Osteoblast (primary cell): ENCODE data around the gene NSD2. TPM values are rescaled to one million over a fixed set of nuclear protein-coding genes. Genes with fewer than 3 reads are reported as not detected.

Experiments
- DNase-seq: peaks from one replicate; pipeline ENCODE4 v3.0.0; 2011; ENCODE audit warnings: low spot score, mixed read lengths; ENCODE audit not compliant: insufficient read length; ENCODE audit errors: missing footprints
- H2AFZ ChIP-seq: 2 replicates; pipeline ENCODE4 v1.6.0; 2011; ENCODE audit warnings: mild to moderate bottlenecking, low read length
- H3K27ac ChIP-seq: 2 replicates; pipeline ENCODE4 v1.5.1; 2011; ENCODE audit warnings: mild to moderate bottlenecking, low read depth, low read length, moderate library complexity
- H3K27me3 ChIP-seq: 2 replicates; pipeline ENCODE4 v1.6.0; 2012; ENCODE audit warnings: mild to moderate bottlenecking, control low read depth, inconsistent platforms, low read length, moderate library complexity; ENCODE audit not compliant: insufficient read depth
- H3K36me3 ChIP-seq: 2 replicates; pipeline ENCODE4 v1.5.1; 2011; ENCODE audit warnings: mild to moderate bottlenecking, low read length, control low read depth, moderate library complexity; ENCODE audit not compliant: insufficient read depth
- H3K4me1 ChIP-seq: 2 replicates; pipeline ENCODE4 v1.5.1; 2011; ENCODE audit warnings: mild to moderate bottlenecking, low read length, control low read depth, moderate library complexity; ENCODE audit not compliant: insufficient read depth
- H3K4me2 ChIP-seq: 2 replicates; pipeline ENCODE4 v1.6.0; 2011; ENCODE audit warnings: mild to moderate bottlenecking, low read length; ENCODE audit not compliant: insufficient read depth
- H3K4me3 ChIP-seq: fragments of 200-600 bp; sonication (generic); 3 replicates; pipeline ENCODE4 v1.5.1; 2012; ENCODE audit warnings: mild to moderate bottlenecking, low read length, inconsistent platforms; ENCODE audit not compliant: insufficient read depth
- H3K79me2 ChIP-seq: 2 replicates; pipeline ENCODE4 v1.6.0; 2012; ENCODE audit warnings: mild to moderate bottlenecking, low read length, control low read depth, inconsistent platforms; ENCODE audit not compliant: insufficient read depth
- H3K9me3 ChIP-seq: 2 replicates; pipeline ENCODE4 v1.5.1; 2011; ENCODE audit warnings: low read depth, low read length, control low read depth
- H4K20me1 ChIP-seq: 2 replicates; pipeline ENCODE4 v1.6.0; 2012; ENCODE audit warnings: mild to moderate bottlenecking, low read length, control low read depth; ENCODE audit not compliant: insufficient read depth
- total RNA-seq: library from RNA; depleted of rRNA; stranded (reverse); fragments of >200 nt; gene quantifications from 2 replicates; pipeline ENCODE4 v1.2.3, GENCODE V29; 2012
- TF ChIP-seq, protein P1 (sequence below): IDR thresholded peaks from 2 replicates; pipeline ENCODE4 v1.5.1; 2011; ENCODE audit warnings: mild to moderate bottlenecking, low read depth, low read length, moderate library complexity; ENCODE audit errors: extremely low read depth

Gene NSD2
- total RNA-seq, 1 donor = 58.6 TPM

GRCh38 chr4:1852904-1853623, 18.1 kb upstream of the NSD2 start:
- Histone ChIP-seq H4K20me1 (peaks cover 31% of the 10 kb centered on the region), H3K9me3 (no peaks in the 10 kb centered on the region), H3K27me3 (no peaks in the 10 kb centered on the region), H3K4me3 (no peak overlapping the region), H3K4me2 (no peak overlapping the region), H2AFZ (no peak overlapping the region), H3K36me3 (peaks cover 5% of the 10 kb centered on the region), H3K4me1 (peaks cover 22% of the 10 kb centered on the region), H3K27ac (no peak overlapping the region), H3K79me2 (peaks cover 86% of the 10 kb centered on the region)
- DNase-seq = peak; percentile 26
- TF ChIP-seq, protein P1, sequence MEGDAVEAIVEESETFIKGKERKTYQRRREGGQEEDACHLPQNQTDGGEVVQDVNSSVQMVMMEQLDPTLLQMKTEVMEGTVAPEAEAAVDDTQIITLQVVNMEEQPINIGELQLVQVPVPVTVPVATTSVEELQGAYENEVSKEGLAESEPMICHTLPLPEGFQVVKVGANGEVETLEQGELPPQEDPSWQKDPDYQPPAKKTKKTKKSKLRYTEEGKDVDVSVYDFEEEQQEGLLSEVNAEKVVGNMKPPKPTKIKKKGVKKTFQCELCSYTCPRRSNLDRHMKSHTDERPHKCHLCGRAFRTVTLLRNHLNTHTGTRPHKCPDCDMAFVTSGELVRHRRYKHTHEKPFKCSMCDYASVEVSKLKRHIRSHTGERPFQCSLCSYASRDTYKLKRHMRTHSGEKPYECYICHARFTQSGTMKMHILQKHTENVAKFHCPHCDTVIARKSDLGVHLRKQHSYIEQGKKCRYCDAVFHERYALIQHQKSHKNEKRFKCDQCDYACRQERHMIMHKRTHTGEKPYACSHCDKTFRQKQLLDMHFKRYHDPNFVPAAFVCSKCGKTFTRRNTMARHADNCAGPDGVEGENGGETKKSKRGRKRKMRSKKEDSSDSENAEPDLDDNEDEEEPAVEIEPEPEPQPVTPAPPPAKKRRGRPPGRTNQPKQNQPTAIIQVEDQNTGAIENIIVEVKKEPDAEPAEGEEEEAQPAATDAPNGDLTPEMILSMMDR = no peak

GRCh38 chr4:1854752-1855151, 16.4 kb upstream of the NSD2 start:
- Histone ChIP-seq H3K9me3 (no peaks in the 10 kb centered on the region), H3K27me3 (no peaks in the 10 kb centered on the region), H3K4me3 (peak overlapping the region; percentile 91), H2AFZ (no peak overlapping the region), H3K27ac (peak overlapping the region; percentile 53), H3K36me3 (peaks cover 5% of the 10 kb centered on the region), H3K4me2 (peak overlapping the region; percentile 94), H3K4me1 (peaks cover 22% of the 10 kb centered on the region), H3K79me2 (peaks cover 74% of the 10 kb centered on the region), H4K20me1 (peaks cover 27% of the 10 kb centered on the region)
- TF ChIP-seq, protein P1 = no peak
- no peak for DNase-seq

DNA sequence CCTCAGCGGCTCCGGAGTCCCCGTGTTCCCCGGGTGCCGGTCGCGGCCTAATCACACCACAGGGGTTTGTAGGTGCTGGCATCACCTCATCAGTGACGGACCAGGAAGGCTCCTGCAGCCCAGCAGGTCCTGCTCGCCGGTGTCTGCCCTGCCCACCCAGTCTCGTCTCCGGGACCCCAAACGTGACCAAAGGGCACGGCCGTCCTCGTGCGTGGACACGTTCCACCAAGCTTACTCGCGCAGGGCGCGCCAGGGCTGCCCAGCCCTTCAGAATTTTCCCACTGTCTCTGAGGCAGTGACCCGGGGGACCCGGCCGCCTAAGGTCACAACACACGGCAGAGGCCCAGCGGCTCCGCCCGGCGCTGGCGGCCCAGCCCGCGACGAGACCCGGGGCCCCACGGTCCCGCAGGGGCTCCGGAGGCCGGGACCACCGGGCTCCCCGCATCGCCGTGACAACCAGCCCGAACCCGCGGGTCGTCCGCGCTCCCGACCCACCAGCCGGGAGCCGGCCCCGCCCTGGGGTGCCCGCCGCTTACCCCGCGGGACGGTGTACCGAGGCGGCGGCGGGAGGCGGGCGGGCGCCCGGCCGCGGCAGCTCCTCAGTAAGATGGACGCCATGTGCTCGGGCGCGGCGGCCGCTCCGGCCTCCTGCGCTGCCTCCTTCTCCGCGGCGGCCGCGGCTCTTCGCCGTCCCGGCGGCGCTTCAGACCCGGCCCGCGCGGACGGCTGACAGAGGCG, 15.7 kb upstream of the NSD2 start:
- peak overlapping the region; percentile 53 for H3K27ac ChIP-seq
- peak overlapping the region; percentile 91 for H3K4me3 ChIP-seq
- peaks cover 5% of the 10 kb centered on the region for H3K36me3 ChIP-seq
- peak overlapping the region; percentile 76 for H2AFZ ChIP-seq
- TF ChIP-seq, protein P1 = no peak
- H3K9me3 ChIP-seq = no peaks in the 10 kb centered on the region
- no peaks in the 10 kb centered on the region for H3K27me3 ChIP-seq
- H3K79me2 ChIP-seq = peaks cover 67% of the 10 kb centered on the region
- H4K20me1 ChIP-seq = peaks cover 27% of the 10 kb centered on the region
- H3K4me2 ChIP-seq = peak overlapping the region; percentile 94
- DNase-seq = peak; percentile 88
- peaks cover 22% of the 10 kb centered on the region for H3K4me1 ChIP-seq
